ENCODE measurements around the gene NEDD4L. TPM values are rescaled to one million over a fixed set of nuclear protein-coding genes. Genes with fewer than 3 reads are reported as not detected.

NEDD4L gene
- total RNA-seq, 1 donor from 2014 or later: 135 TPM

DNA sequence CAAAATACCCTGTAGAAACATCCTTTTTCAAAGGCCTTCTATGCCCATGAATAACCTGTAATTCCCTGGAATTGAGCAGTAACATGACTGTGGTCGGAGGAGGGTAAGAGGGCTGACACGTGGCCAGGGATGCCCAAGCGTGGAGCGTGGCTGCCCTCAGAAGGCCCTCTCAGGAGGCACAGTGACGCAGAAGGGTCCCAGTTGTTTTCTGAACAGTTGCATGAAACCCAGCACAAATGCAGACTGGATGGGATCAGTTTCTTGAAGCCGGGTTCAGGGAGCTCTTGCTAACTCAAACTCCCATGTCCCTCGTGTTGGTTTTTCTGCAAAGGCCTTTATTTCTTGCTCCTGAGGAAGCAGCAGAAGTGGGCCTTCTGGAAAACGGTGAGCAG is 347.9 kb downstream of the NEDD4L start:
- no peaks in the 10 kb centered on the region for H3K9me3 Mint-ChIP-seq
- peak overlapping the region; percentile 41 for H3K27ac Mint-ChIP-seq
- peaks cover 14% of the 10 kb centered on the region for H3K4me1 Mint-ChIP-seq
- no peak for DNase-seq (ENCODE audit: low spot score in 2 of 2, unreplicated experiment in 2 of 2)
- no peak overlapping the region for H3K4me3 Mint-ChIP-seq
- no peaks in the 10 kb centered on the region for H3K27me3 Mint-ChIP-seq (ENCODE audit: low read depth)
- peaks cover 67% of the 10 kb centered on the region for H3K36me3 Mint-ChIP-seq
- TF ChIP-seq, protein P1, sequence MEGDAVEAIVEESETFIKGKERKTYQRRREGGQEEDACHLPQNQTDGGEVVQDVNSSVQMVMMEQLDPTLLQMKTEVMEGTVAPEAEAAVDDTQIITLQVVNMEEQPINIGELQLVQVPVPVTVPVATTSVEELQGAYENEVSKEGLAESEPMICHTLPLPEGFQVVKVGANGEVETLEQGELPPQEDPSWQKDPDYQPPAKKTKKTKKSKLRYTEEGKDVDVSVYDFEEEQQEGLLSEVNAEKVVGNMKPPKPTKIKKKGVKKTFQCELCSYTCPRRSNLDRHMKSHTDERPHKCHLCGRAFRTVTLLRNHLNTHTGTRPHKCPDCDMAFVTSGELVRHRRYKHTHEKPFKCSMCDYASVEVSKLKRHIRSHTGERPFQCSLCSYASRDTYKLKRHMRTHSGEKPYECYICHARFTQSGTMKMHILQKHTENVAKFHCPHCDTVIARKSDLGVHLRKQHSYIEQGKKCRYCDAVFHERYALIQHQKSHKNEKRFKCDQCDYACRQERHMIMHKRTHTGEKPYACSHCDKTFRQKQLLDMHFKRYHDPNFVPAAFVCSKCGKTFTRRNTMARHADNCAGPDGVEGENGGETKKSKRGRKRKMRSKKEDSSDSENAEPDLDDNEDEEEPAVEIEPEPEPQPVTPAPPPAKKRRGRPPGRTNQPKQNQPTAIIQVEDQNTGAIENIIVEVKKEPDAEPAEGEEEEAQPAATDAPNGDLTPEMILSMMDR (IDR thresholded peaks at IDR 0.05; ENCODE audit: unreplicated experiment): no peak

DNA sequence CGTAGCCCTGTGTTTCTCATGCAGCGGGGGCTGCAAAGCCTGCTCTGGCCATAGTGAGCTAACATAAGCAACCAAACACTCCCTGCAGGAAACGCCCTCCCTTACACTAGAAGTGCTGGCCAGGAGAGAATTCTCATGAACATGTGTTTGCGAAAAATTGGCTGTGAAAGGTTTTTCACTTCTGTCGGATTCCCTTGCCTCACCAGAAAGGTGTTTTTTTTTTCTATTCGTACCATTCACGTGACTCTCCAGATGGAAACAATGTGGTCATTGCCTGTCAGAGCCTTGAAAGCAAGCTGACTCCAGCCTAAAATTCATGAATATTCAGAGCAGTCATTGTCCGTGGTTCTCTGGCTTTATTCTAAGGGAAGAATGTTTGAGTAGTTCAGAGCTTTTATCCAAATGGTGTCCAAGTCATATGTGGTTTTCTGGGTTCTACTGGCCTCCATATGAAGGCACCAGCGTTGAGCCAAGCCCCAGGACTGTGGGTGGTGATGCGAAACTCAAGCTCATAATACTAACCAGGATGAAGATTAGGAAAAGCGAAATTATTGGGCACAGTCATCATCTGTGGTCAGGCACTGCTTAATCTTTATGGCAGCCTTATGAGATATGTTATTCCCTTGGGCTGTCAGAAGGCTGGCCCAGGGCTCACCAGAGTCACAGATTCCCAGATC is 348.4 kb downstream of the NEDD4L start:
- peaks cover 69% of the 10 kb centered on the region for H3K36me3 Mint-ChIP-seq
- TF ChIP-seq, protein P1 (IDR thresholded peaks at IDR 0.05; ENCODE audit: unreplicated experiment): no peak
- H3K4me3 Mint-ChIP-seq: no peak overlapping the region
- peak overlapping the region; percentile 41 for H3K27ac Mint-ChIP-seq
- DNase-seq (ENCODE audit: low spot score in 2 of 2, unreplicated experiment in 2 of 2): no peak
- no peaks in the 10 kb centered on the region for H3K9me3 Mint-ChIP-seq
- peaks cover 14% of the 10 kb centered on the region for H3K4me1 Mint-ChIP-seq
- H3K27me3 Mint-ChIP-seq (ENCODE audit: low read depth): peaks cover 3% of the 10 kb centered on the region

DNA sequence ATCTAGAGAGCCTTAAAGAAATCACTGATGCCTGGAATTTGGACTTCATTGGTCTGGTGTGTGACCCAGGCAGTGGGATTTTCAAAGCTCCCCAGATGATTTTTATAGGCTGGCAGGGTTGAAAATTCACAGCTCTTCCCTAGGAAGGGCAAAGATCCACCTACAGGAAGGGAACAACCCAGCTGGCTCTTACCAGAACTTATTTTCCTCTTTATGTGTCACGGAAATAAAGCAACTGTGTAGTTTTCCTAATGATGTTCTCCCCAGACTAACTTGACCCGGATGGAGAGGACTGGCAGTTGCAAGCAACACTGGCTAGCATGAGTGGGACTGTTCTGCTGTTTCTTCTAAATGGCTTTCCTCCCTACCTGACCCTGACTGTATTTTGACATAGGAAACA is 349.3 kb downstream of the NEDD4L start:
- H3K4me3 Mint-ChIP-seq: no peak overlapping the region
- DNase-seq (ENCODE audit: low spot score in 2 of 2, unreplicated experiment in 2 of 2): no peak
- H3K27ac Mint-ChIP-seq: no peak overlapping the region
- TF ChIP-seq, protein P1 (IDR thresholded peaks at IDR 0.05; ENCODE audit: unreplicated experiment): no peak
- H3K27me3 Mint-ChIP-seq (ENCODE audit: low read depth): peaks cover 10% of the 10 kb centered on the region
- H3K36me3 Mint-ChIP-seq: peaks cover 70% of the 10 kb centered on the region
- H3K9me3 Mint-ChIP-seq: no peaks in the 10 kb centered on the region
- peaks cover 14% of the 10 kb centered on the region for H3K4me1 Mint-ChIP-seq

DNA sequence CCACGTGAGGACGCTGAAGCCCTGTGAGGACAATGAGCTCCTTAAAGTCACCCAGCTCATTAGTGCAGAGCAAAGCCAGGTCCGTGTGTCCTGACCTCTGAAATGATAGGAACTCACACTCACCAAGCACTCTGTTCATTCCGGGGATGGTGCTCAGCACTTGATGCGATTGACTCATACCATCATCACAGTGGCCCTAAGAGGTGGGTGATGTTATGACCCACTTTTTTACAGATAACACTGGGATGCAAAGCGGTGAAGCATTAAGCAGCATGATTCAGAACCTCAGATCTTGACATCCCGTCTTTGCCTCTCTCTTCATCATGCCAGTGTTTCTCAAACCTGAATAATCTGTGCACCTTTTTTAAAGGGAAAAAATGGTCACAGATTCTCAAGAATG is 350.0 kb downstream of the NEDD4L start:
- H3K4me3 Mint-ChIP-seq: no peak overlapping the region
- H3K9me3 Mint-ChIP-seq: no peaks in the 10 kb centered on the region
- peaks cover 16% of the 10 kb centered on the region for H3K27me3 Mint-ChIP-seq (ENCODE audit: low read depth)
- TF ChIP-seq, protein P1 (IDR thresholded peaks at IDR 0.05; ENCODE audit: unreplicated experiment): no peak
- H3K4me1 Mint-ChIP-seq: peaks cover 14% of the 10 kb centered on the region
- peaks cover 68% of the 10 kb centered on the region for H3K36me3 Mint-ChIP-seq
- no peak for DNase-seq (ENCODE audit: low spot score in 2 of 2, unreplicated experiment in 2 of 2)
- H3K27ac Mint-ChIP-seq: no peak overlapping the region

DNA sequence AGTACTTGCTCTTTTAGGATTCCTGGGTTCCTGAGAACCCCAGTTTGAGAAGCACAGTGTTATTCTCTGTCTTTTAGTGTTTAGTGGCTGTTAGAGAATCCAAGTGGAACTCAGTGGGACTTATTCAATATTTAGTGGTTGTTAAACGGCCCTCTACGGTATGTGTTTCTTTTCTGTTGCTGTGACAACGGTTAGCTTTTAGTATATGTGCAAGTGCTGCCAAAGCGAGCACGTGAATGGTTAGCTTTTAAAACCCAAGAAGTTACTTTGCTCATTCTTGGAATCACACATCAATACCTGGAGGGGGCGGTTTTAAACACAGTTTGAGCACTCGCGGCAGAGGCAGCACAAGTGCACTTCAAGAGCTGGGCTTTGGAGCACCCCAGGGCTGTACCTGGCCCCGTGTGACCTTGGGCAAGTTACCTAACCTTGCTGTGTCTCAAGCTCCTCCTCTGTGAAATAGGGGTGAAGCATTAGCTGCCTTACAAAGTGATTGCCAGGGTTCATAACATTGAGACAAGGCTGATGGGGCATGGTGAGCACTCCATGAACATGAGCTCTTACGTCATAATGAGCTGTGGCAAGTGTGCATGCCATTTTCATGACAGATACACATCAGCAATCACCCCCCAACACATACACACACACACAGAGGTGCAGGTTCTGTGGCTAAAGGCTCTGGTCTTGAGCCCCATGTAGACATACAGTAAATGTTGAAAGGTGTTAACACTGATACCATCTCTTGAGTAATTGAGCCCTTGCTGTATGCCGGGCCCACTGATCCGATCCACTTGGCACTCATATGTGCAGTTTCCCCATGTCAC is 350.8 kb downstream of the NEDD4L start:
- H3K4me3 Mint-ChIP-seq: no peak overlapping the region
- H3K27me3 Mint-ChIP-seq (ENCODE audit: low read depth): peaks cover 22% of the 10 kb centered on the region
- H3K27ac Mint-ChIP-seq: no peak overlapping the region
- DNase-seq (ENCODE audit: low spot score in 2 of 2, unreplicated experiment in 2 of 2): no peak
- no peaks in the 10 kb centered on the region for H3K9me3 Mint-ChIP-seq
- TF ChIP-seq, protein P1 (IDR thresholded peaks at IDR 0.05; ENCODE audit: unreplicated experiment): no peak
- H3K36me3 Mint-ChIP-seq: peaks cover 64% of the 10 kb centered on the region
- peaks cover 14% of the 10 kb centered on the region for H3K4me1 Mint-ChIP-seq
